ENCODE results near the gene ARCN1.

GRCh38 chr11:118640332-118641154 is 68.3 kb downstream of the ARCN1 start:
- TF ChIP-seq CTCF (IDR thresholded peaks at IDR 0.05) (no peak), POLR2A (IDR thresholded peaks at IDR 0.05) (no peak), EP300 (IDR thresholded peaks at IDR 0.05) (no peak), POLR2AphosphoS5 (IDR thresholded peaks at IDR 0.05) (no peak)
